Karpas-422 (cell line): Measurements from ENCODE around the gene CTSH. TPM values are rescaled to one million over a fixed set of nuclear protein-coding genes. Genes with fewer than 3 reads are reported as not detected.

Experiments
- DNase-seq: peaks from one replicate; pipeline ENCODE4 v3.0.0-alpha.2; 2015
- H2AFZ ChIP-seq: fragments of 200-600 bp; sonication (generic); 2 replicates; pipeline ENCODE4 v1.6.1; 2014; ENCODE audit warnings: antibody characterized with exemption, low read length, mixed read lengths
- H3K27ac ChIP-seq: fragments of 200-600 bp; sonication (generic); 2 replicates; pipeline ENCODE4 v1.5.1; 2014; ENCODE audit warnings: mild to moderate bottlenecking, low read length, moderate library complexity
- H3K27me3 ChIP-seq: fragments of 200-600 bp; sonication (generic); 2 replicates; pipeline ENCODE4 v1.6.1; 2014; ENCODE audit warnings: low read length, mixed read lengths
- H3K36me3 ChIP-seq: fragments of 200-600 bp; sonication (generic); 2 replicates; pipeline ENCODE4 v1.6.1; 2014; ENCODE audit warnings: low read length, mixed read lengths; ENCODE audit not compliant: insufficient read depth
- H3K4me1 ChIP-seq: fragments of 200-600 bp; sonication (generic); 2 replicates; pipeline ENCODE4 v1.6.1; 2014; ENCODE audit warnings: mild to moderate bottlenecking, low read length, mixed read lengths
- H3K4me2 ChIP-seq: fragments of 200-600 bp; sonication (generic); 2 replicates; pipeline ENCODE4 v1.6.1; 2014; ENCODE audit warnings: low read length, low read depth, mild to moderate bottlenecking; ENCODE audit not compliant: poor library complexity, severe bottlenecking
- H3K4me3 ChIP-seq: fragments of 200-600 bp; sonication (generic); 2 replicates; pipeline ENCODE4 v1.5.1; 2014; ENCODE audit warnings: mild to moderate bottlenecking, antibody characterized with exemption, low read length, mixed read lengths
- H3K79me2 ChIP-seq: fragments of 200-600 bp; sonication (generic); 2 replicates; pipeline ENCODE4 v1.6.1; 2014; ENCODE audit warnings: mild to moderate bottlenecking, low read length, mixed read lengths
- H3K9ac ChIP-seq: fragments of 200-600 bp; sonication (generic); 2 replicates; pipeline ENCODE4 v1.6.0; 2014; ENCODE audit warnings: low read length
- H3K9me2 ChIP-seq: fragments of 200-600 bp; sonication (generic), shearing (Covaris generic); replicated peaks from 2 replicates; pipeline ENCODE4 v1.6.0; 2014; ENCODE audit warnings: mild to moderate bottlenecking, low read length, moderate library complexity; ENCODE audit not compliant: insufficient read depth
- H3K9me3 ChIP-seq: fragments of 300-700, 200-600 bp; sonication (generic); 2 replicates; pipeline ENCODE4 v1.6.1; 2014; ENCODE audit warnings: low read length, mixed read lengths
- H4K20me1 ChIP-seq: fragments of 200-600 bp; sonication (generic); 2 replicates; pipeline ENCODE4 v1.6.1; 2014; ENCODE audit warnings: mild to moderate bottlenecking, antibody characterized with exemption, low read length, low read depth; ENCODE audit not compliant: insufficient read depth
- total RNA-seq: library from RNA; depleted of rRNA; stranded (reverse); fragments of >200 nt; shearing (Covaris generic); gene quantifications from 2 replicates; pipeline ENCODE4 v1.2.3, GENCODE V29; 2014; ENCODE audit warnings: low replicate concordance

The CTSH gene
- total RNA-seq, 1 experiment from 2014 or later: 61.0 TPM

DNA sequence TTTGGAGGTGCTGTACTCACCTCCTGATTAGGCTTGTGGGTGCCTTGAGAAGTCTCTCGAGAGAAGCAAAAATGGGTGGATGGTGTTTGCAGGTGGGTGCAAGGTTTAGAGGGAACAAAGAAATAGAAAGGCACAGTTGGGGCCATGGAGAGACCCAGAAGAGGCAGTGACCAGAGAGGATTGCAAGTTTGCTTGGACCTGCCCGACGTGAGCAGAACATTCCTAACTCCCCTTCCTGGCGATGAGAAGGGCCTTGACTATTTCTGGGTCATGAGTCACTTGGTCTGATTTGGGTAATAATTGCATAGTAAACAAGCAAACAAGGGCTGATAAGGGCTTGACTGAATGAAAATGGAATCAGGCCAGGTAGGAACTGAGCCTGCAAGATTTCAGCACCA is 7.0 kb upstream of the CTSH start:
- DNase-seq: no peak
- no peak overlapping the region for H3K9ac ChIP-seq
- H3K79me2 ChIP-seq: no peaks in the 10 kb centered on the region
- no peaks in the 10 kb centered on the region for H3K27me3 ChIP-seq
- H3K27ac ChIP-seq: no peak overlapping the region
- H4K20me1 ChIP-seq: no peaks in the 10 kb centered on the region
- H3K4me3 ChIP-seq: no peak overlapping the region
- no peaks in the 10 kb centered on the region for H3K9me3 ChIP-seq
- H3K4me1 ChIP-seq: peaks cover 4% of the 10 kb centered on the region; the same call in 1 of the 2 replicates
- no peak overlapping the region; the same call in 1 of the 2 replicates for H2AFZ ChIP-seq
- H3K9me2 ChIP-seq: no peaks in the 10 kb centered on the region
- H3K4me2 ChIP-seq: no peak overlapping the region
- H3K36me3 ChIP-seq: no peaks in the 10 kb centered on the region

DNA sequence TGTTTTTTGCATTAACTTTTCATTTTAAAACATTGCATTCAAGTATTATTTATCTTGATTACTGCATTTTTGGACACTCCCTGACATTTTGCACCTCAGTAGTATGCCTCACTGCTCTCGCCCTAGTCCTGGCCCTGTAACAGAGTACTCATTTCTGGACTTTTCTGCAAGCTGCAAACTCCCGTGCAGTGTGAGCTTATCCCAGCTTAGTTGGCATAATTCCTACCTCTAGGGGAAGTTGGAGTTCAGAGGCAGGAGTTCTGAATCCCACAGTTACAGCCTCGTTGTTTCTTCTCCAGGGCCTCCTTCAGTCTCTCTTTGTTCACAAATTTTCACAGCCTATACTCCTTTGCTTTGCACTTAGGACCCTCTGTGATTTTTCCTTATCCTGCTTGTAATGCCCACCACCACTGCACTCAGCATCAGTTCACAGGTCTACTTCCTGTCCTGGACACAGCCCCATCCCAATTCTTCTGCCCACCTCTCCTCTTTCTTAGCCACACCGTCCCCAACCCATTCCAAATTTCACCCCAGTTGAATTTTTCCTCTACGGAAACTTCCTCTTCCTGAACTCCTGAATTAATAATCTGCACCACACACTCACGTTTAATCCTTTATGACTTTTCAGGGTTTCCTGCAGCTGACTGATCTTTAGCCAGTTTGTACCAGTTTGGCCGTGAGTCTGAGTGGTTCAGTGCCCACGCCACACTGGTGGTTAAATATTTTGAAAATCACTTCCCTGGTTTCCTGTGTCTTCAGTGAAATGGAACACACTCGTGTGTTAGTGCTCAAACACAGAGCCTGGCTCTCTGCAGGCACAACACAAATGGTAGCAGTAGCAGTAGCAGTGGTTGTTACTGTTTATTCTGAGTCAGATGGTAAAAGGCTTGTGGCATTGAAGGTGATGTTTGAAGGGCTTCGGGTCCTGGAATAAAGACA is 6.3 kb upstream of the CTSH start:
- Histone ChIP-seq H3K4me3 (no peak overlapping the region), H2AFZ (no peak overlapping the region; the same call in 1 of the 2 replicates), H3K79me2 (no peaks in the 10 kb centered on the region), H3K27ac (no peak overlapping the region), H4K20me1 (no peaks in the 10 kb centered on the region), H3K9me3 (no peaks in the 10 kb centered on the region), H3K27me3 (no peaks in the 10 kb centered on the region), H3K36me3 (no peaks in the 10 kb centered on the region), H3K4me2 (no peak overlapping the region), H3K9me2 (no peaks in the 10 kb centered on the region), H3K9ac (no peak overlapping the region), H3K4me1 (peaks cover 4% of the 10 kb centered on the region; the same call in 1 of the 2 replicates)
- no peak for DNase-seq

DNA sequence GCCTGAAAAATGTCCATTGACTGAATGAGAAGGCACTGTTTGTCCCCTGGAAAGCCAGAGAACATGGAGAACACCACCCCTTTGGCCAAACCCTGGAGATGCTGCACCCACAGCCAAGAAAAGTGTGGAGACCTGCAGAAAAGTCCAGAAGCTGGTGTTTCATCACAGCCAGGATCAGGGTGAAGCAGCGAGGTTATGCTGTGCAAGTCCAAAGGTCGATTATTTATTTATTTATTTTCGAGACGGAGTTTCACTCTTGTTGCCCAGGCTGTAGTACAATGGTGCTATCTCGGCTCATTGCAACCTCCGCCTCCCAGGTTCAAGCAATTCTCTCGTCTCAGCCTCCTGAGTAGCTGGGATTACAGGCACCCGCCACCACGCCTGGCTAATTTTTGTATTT is 5.5 kb upstream of the CTSH start:
- H3K9me3 ChIP-seq: no peaks in the 10 kb centered on the region
- H3K27me3 ChIP-seq: no peaks in the 10 kb centered on the region
- H3K4me1 ChIP-seq: peaks cover 9% of the 10 kb centered on the region
- no peaks in the 10 kb centered on the region for H4K20me1 ChIP-seq
- DNase-seq: no peak
- H3K4me3 ChIP-seq: no peak overlapping the region
- H3K9me2 ChIP-seq: no peaks in the 10 kb centered on the region
- H3K36me3 ChIP-seq: no peaks in the 10 kb centered on the region
- H3K4me2 ChIP-seq: no peak overlapping the region
- H2AFZ ChIP-seq: no peak overlapping the region
- H3K27ac ChIP-seq: no peak overlapping the region
- H3K79me2 ChIP-seq: no peaks in the 10 kb centered on the region
- H3K9ac ChIP-seq: no peak overlapping the region

DNA sequence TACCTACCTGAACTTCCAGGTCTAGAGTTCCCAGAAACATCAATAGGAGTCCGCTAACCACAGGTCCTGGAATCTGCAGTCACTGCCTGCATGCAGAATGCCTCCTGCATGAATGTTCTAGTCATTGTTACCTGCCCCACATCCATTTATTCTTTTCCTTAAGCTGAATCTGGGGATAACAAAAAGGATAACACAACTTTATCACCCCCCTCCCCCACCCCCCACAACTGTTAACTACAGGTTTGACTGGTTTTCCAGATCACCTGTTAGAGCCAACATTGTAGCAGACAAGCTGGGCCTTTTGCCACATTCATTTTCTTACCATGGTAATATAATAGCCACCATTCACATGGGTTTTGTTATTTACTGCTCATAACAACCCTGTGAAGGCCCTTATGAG is 4.6 kb upstream of the CTSH start:
- Histone ChIP-seq H3K27ac (no peak overlapping the region), H3K9me3 (no peaks in the 10 kb centered on the region), H3K4me3 (no peak overlapping the region), H3K4me2 (no peak overlapping the region), H3K79me2 (no peaks in the 10 kb centered on the region), H3K4me1 (peaks cover 18% of the 10 kb centered on the region), H2AFZ (no peak overlapping the region), H4K20me1 (no peaks in the 10 kb centered on the region), H3K36me3 (no peaks in the 10 kb centered on the region), H3K9ac (no peak overlapping the region), H3K9me2 (no peaks in the 10 kb centered on the region), H3K27me3 (no peaks in the 10 kb centered on the region)
- DNase-seq: no peak

DNA sequence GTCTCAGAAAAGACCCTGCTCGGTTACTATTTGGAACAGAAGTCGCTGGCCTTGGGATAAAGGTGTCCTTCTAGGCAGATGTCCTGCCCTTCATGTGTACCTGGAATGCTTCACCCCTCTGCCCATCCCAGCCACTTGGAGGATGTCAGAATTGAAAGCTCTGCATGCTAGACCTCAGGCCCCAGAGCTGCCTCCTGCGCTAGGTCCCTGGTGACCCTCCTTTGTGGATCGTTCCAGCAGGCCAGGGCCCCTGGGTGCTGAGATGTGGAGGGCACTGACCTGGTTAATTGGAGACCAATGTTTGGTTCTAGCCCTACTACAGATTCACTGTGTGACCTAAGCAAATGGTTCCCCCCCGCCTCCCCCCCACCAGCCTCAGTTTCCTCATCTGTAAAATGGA is 2.7 kb upstream of the CTSH start:
- Histone ChIP-seq H2AFZ (no peak overlapping the region), H3K27me3 (no peaks in the 10 kb centered on the region), H3K79me2 (no peaks in the 10 kb centered on the region), H4K20me1 (no peaks in the 10 kb centered on the region), H3K9me3 (no peaks in the 10 kb centered on the region), H3K4me1 (peaks cover 27% of the 10 kb centered on the region), H3K4me3 (no peak overlapping the region), H3K4me2 (no peak overlapping the region), H3K9me2 (no peaks in the 10 kb centered on the region), H3K9ac (no peak overlapping the region), H3K27ac (no peak overlapping the region), H3K36me3 (no peaks in the 10 kb centered on the region)
- no peak for DNase-seq

DNA sequence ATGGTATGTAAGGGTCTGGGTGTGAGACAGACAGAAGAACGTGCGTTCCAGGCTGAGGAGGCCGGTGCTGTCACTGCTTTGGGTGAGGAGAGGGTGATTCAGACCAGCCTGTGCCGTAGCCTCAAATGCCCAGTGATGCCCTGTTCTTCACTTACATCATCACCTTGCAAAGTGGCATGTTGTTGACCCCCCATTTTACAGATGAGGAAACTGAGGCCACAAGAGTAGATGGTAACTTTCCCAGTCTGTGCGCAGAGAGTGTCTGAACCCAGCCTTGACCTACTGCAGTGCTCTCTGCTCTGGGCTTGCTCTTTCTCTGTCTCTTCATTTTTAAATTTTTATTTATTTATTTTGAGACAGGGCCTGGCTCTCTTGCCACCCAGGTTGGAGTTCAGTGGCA is 1.6 kb upstream of the CTSH start:
- H3K4me2 ChIP-seq: no peak overlapping the region
- H4K20me1 ChIP-seq: no peaks in the 10 kb centered on the region
- no peaks in the 10 kb centered on the region for H3K79me2 ChIP-seq
- H3K36me3 ChIP-seq: no peaks in the 10 kb centered on the region
- no peak overlapping the region for H3K4me3 ChIP-seq
- peaks cover 26% of the 10 kb centered on the region for H3K4me1 ChIP-seq
- no peak overlapping the region for H3K9ac ChIP-seq
- no peak overlapping the region for H3K27ac ChIP-seq
- no peak for DNase-seq
- no peaks in the 10 kb centered on the region for H3K9me3 ChIP-seq
- no peaks in the 10 kb centered on the region for H3K9me2 ChIP-seq
- no peak overlapping the region for H2AFZ ChIP-seq
- H3K27me3 ChIP-seq: no peaks in the 10 kb centered on the region

DNA sequence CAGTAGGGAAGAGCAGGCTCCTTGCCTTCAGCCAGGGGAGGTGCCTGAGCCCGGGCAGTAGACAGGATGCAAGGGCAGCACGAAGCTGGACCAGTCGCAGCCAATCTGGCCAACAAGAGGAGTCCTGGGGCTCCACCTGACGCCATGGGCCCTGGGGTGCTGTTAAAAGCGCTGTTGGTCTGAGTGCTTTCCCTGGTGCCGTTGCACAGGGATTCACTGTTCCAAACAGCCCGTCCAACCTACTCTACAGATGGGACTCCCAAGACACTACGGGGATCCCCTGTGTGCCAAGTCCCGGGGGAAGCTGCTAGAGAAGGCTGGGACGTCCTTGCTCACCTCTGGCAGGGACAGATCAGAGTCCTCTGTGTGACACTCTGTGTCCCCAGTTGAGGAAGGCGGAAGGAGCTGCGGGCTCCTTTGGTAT is 632 bp downstream of the CTSH start:
- Histone ChIP-seq H3K9me3 (no peaks in the 10 kb centered on the region), H3K27ac (no peak overlapping the region), H4K20me1 (no peaks in the 10 kb centered on the region), H3K4me1 (peaks cover 32% of the 10 kb centered on the region), H3K4me2 (peak overlapping the region; percentile 83), H2AFZ (peak overlapping the region; percentile 52; the same call in 1 of the 2 replicates), H3K9me2 (no peaks in the 10 kb centered on the region), H3K36me3 (no peaks in the 10 kb centered on the region), H3K9ac (peak overlapping the region; percentile 69), H3K27me3 (no peaks in the 10 kb centered on the region), H3K4me3 (peak overlapping the region; percentile 71), H3K79me2 (no peaks in the 10 kb centered on the region)
- peak; percentile 52 for DNase-seq

DNA sequence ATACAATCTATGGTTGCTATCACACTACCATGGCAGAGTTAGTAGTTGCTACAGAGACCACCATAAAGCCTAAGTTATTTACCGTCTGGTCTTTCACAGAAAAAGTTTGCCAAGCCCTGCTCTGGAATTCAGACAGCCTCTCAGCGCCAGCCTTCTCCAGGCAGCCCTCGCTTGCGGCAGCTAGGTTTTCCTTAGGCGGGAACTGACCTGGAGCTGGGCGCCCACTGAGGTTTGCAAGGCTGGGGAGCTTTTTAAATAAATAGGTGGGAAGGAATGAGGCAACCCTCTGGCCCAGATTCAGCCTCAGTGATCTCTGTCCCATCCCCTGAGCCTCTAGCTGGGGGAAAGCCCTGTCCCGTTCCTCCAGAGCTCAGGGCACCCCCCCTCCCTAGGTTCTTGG is 1.2 kb downstream of the CTSH start:
- Histone ChIP-seq H3K9me3 (no peaks in the 10 kb centered on the region), H3K4me1 (peaks cover 37% of the 10 kb centered on the region), H4K20me1 (no peaks in the 10 kb centered on the region), H3K27ac (no peak overlapping the region), H3K9me2 (no peaks in the 10 kb centered on the region), H3K79me2 (no peaks in the 10 kb centered on the region), H3K4me2 (peak overlapping the region; percentile 83), H2AFZ (no peak overlapping the region), H3K36me3 (no peaks in the 10 kb centered on the region), H3K4me3 (peak overlapping the region; percentile 71; the same call in 1 of the 2 replicates), H3K9ac (peak overlapping the region; percentile 69), H3K27me3 (no peaks in the 10 kb centered on the region)
- DNase-seq: no peak
